Kidney (tissue), 14 donors: ENCODE measurements around the gene CHID1. TPM values are rescaled to one million over a fixed set of nuclear protein-coding genes. Genes with fewer than 3 reads are reported as not detected.

Experiments used
- DNase-seq, 5 donors: peaks; one replicate each; pipeline ENCODE4 v3.0.0-alpha.2; 2013 to 2020
- FAIRE-seq: peaks from 2 replicates; lab custom pipeline; 2012; peaks lifted over from hg19 to GRCh38; lab: Jason Lieb, UNC
- H3K27ac ChIP-seq, 2 donors: one replicate each; pipeline ENCODE4 v1.7.0; 2013; ENCODE audit warnings: low read depth in 2 of 2, low read length in 2 of 2, inconsistent platforms in 1 of 2
- H3K27me3 ChIP-seq: one replicate; pipeline ENCODE4 v1.7.1; 2013; ENCODE audit warnings: low read length, inconsistent platforms; ENCODE audit not compliant: control insufficient read depth, insufficient read depth
- H3K36me3 ChIP-seq, 3 donors: one replicate each; pipeline versions ENCODE4 v1.7.0 to v1.7.1; 2013; ENCODE audit warnings: low read length in 3 of 3, control low read depth in 1 of 3, inconsistent platforms in 1 of 3; ENCODE audit not compliant: insufficient read depth in 3 of 3, control insufficient read depth in 2 of 3
- H3K4me1 ChIP-seq, 3 donors: one replicate each; pipeline versions ENCODE4 v1.7.0 to v1.7.1; 2013; ENCODE audit warnings: low read length in 3 of 3, inconsistent platforms in 1 of 3, low read depth in 1 of 3; ENCODE audit not compliant: control insufficient read depth in 2 of 3, insufficient read depth in 2 of 3
- H3K4me3 ChIP-seq, 3 donors: one replicate each; pipeline versions ENCODE4 v1.7.0 to v1.8.1; 2013; ENCODE audit warnings: low read length in 3 of 3, control low read depth in 1 of 3, inconsistent platforms in 1 of 3
- H3K9ac ChIP-seq, 3 donors: one replicate each; pipeline versions ENCODE4 v1.7.0 to v1.7.1; 2013; ENCODE audit warnings: low read length in 3 of 3, control low read depth in 1 of 3, inconsistent platforms in 1 of 3
- H3K9me3 ChIP-seq, 3 donors: one replicate each; pipeline versions ENCODE4 v1.7.0 to v1.7.1; 2013; ENCODE audit warnings: low read length in 3 of 3, control low read depth in 1 of 3, inconsistent platforms in 1 of 3; ENCODE audit not compliant: control insufficient read depth in 2 of 3, insufficient read depth in 1 of 3
- intact Hi-C: fragments of 100-400 bp; cut with DNase I; formaldehyde crosslinking; loops from one replicate; pipeline ENCODE4 v1.11.1; 2022
- polyA plus RNA-seq: library from polyadenylated mRNA; stranded (reverse); fragments of 350-450 nt; fragmentation: Illumina TruSeq; extraction: RNeasy Lipid Tissue Mini Kit (QIAGEN cat#74804); gene quantifications from one replicate; pipeline ENCODE4 v1.2.3, GENCODE V29; 2014; ENCODE audit warnings: low read depth, low replicate concordance; ENCODE audit not compliant: insufficient read depth
- total RNA-seq: library from RNA; stranded (reverse); fragmentation: NEBNext Ultra II Directional; extraction: Animal tissue kit (Norgen Biotek cat#: 25700); gene quantifications from one replicate; pipeline ENCODE4 v1.2.1, GENCODE V29; 2021
- TF ChIP-seq, protein P1 (sequence below): IDR thresholded peaks from 3 replicates; pipeline ENCODE4 v1.5.1; 2012; ENCODE audit warnings: mild to moderate bottlenecking, moderate library complexity, borderline replicate concordance; ENCODE audit not compliant: insufficient read depth; ENCODE audit errors: extremely low read depth
- donor health status: control.
- donor health status: control.
- donor health status: control.
- donor health status: control.
- donor health status: control.
- donor health status: DM: yes; HTN: yes; CAD: no.
- donor health status: Normal renal cell carcinoma (clear cell type).

Gene CHID1
- total and polyA plus RNA-seq, 2 donors from 2014 or later = 82.2 to 128 TPM

DNA sequence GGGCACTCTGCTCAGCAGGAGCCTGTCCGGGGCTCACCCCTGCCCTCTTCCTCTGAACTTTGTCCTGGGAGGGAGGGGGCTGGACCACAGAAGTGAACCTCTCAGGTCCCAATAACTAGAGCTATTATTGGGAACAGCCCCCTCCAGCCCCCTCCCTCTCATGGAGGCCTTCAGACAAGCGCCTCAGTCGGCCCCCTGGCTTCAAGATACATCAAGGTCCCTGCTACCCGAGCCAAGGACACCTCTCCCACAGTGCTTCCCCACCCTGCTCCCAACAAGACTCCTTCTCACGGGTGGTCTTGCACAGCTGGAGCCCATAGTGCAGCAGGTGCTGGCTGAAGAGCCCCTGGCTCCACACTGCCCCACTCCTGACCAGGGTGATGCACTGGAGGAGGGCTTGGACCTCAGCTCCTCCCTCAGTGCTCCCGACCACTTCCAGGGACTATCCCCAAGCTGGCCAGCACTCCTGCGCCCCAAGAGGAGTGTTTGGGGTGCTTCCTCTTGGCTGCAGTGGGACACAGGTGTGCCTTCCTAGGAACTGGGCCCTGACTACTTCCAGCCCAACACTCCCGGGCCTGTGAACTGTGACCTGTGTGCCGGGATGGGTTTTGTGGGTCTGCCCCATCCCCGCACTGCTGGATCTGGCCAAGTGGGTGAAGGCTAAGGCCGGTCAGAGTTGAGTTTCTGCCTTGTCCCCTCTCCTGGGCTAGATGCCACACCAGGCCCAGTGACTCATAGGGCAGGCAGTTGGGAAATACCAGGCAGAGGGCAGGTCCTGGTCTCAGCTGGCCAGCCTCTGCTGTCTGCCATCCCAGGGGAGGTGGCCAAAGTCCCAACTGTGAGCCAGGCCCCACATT, 89.7 kb downstream of the CHID1 start:
- H3K36me3 ChIP-seq = peaks cover 0 to 4% (median 0%) of the 10 kb centered on the region in 3 donors
- TF ChIP-seq, protein P1, sequence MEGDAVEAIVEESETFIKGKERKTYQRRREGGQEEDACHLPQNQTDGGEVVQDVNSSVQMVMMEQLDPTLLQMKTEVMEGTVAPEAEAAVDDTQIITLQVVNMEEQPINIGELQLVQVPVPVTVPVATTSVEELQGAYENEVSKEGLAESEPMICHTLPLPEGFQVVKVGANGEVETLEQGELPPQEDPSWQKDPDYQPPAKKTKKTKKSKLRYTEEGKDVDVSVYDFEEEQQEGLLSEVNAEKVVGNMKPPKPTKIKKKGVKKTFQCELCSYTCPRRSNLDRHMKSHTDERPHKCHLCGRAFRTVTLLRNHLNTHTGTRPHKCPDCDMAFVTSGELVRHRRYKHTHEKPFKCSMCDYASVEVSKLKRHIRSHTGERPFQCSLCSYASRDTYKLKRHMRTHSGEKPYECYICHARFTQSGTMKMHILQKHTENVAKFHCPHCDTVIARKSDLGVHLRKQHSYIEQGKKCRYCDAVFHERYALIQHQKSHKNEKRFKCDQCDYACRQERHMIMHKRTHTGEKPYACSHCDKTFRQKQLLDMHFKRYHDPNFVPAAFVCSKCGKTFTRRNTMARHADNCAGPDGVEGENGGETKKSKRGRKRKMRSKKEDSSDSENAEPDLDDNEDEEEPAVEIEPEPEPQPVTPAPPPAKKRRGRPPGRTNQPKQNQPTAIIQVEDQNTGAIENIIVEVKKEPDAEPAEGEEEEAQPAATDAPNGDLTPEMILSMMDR = no peak
- peaks cover 0 to 29% (median 22%) of the 10 kb centered on the region in 3 donors for H3K4me1 ChIP-seq
- H3K27ac ChIP-seq = peak overlapping the region; percentile 85 to 92
- no peak for FAIRE-seq
- H3K4me3 ChIP-seq = peak overlapping the region; percentile 46 to 84 (median 78)
- no peaks in the 10 kb centered on the region for H3K9me3 ChIP-seq
- no peaks in the 10 kb centered on the region for H3K27me3 ChIP-seq
- intact Hi-C loops = no loop called here
- H3K9ac ChIP-seq = peak overlapping the region in 2 of 3 donors; percentile 20 to 82
- peak in 1 of 5 donors; percentile 93 for DNase-seq

DNA sequence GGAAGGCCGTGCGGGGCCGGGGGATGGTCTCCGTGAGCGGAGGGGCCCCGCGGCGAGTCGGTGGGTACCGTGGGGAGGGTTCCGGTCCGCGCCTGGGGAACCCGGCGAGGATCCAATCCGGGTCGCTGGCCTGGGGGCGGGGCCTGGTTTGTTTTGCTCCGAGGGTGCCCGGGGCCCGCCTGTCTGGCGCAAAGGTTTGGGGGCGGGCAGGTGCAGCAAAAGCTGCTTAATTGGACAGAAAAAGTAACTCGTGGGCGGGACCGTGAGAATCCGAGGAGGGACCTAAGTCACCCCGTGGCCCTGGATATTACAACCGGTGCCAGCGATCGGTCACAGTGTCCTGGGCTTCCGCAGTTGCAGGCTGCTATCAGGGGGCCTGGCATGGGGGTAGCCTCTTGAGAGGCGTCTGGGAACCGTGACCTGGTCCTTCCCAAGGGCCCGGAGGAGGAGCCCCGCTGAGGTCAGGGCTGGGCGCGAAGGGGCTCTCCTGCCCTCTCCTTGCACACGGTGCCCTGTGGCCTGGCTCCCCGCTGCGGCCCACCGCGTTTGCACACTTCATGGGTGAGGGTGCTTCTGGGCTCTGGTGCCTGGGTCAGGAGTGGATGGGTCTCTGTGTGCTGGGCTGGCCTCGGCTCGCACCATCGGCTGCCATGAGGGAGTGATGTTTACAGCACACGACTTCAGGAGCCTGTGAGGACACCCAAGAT, 90.5 kb downstream of the CHID1 start:
- intact Hi-C loops = no loop called here
- no peak for FAIRE-seq

GRCh38 chr11:819129-819931, 91.3 kb downstream of the CHID1 start:
- Histone ChIP-seq H3K27ac (peak overlapping the region; percentile 91 to 92), H3K9ac (peak overlapping the region in 2 of 3 donors; percentile 29 to 82), H3K4me1 (peaks cover 0 to 26% (median 22%) of the 10 kb centered on the region in 3 donors), H3K36me3 (peaks cover 0 to 4% (median 0%) of the 10 kb centered on the region in 3 donors), H3K9me3 (no peaks in the 10 kb centered on the region), H3K27me3 (no peaks in the 10 kb centered on the region), H3K4me3 (peak overlapping the region; percentile 33 to 84 (median 52))
- FAIRE-seq (no peak), DNase-seq (peak; percentile 91 to 98 (median 95))
- TF ChIP-seq, protein P1 = no peak
- intact Hi-C loops = no loop called here

More for the DNA sequence above, 90.5 kb downstream of the CHID1 start:
- peak overlapping the region; percentile 46 to 84 (median 78) for H3K4me3 ChIP-seq
- H3K36me3 ChIP-seq = peaks cover 0 to 4% (median 0%) of the 10 kb centered on the region in 3 donors
- no peaks in the 10 kb centered on the region for H3K9me3 ChIP-seq
- TF ChIP-seq, protein P1 = no peak
- H3K4me1 ChIP-seq = peaks cover 0 to 26% (median 22%) of the 10 kb centered on the region in 3 donors
- no peaks in the 10 kb centered on the region for H3K27me3 ChIP-seq
- peak; percentile 85 to 97 (median 92) for DNase-seq
- H3K27ac ChIP-seq = peak overlapping the region; percentile 91 to 92
- H3K9ac ChIP-seq = peak overlapping the region; percentile 16 to 82 (median 20)
